Stomach (tissue), 9 donors: ENCODE data around the gene LRRD1. TPM values are rescaled to one million over a fixed set of nuclear protein-coding genes. Genes with fewer than 3 reads are reported as not detected.

Experiments
- DNase-seq, 2 donors: peaks; one replicate each; pipeline versions ENCODE4 v3.0.0 to v3.0.0-alpha.2; 2013 to 2019
- H3K27ac ChIP-seq, 5 donors: fragments of 200-600 bp in 4 of 5; sonication (generic) in 4 of 5; one replicate each; pipeline ENCODE4 v1.5.1; 2013 to 2019; ENCODE audit warnings: mild to moderate bottlenecking in 1 of 5, moderate library complexity in 1 of 5
- H3K27me3 ChIP-seq, 3 donors: fragments of 200-600 bp; sonication (generic); one replicate each; pipeline ENCODE4 v1.5.1; 2017 to 2019; ENCODE audit warnings: mixed run types in 1 of 3
- H3K36me3 ChIP-seq, 4 donors: fragments of 200-600 bp; sonication (generic); 1 replicate in 3 of 4; 2 replicates in 1 of 4; pipeline ENCODE4 v1.5.1; 2016 to 2019
- H3K4me1 ChIP-seq, 4 donors: fragments of 200-600 bp; sonication (generic); one replicate each; pipeline ENCODE4 v1.5.1; 2016 to 2019
- H3K4me3 ChIP-seq, 4 donors: fragments of 200-600 bp; sonication (generic) in 3 of 4; one replicate each; pipeline ENCODE4 v1.5.1; 2016 to 2019; ENCODE audit warnings: mild to moderate bottlenecking in 1 of 4
- H3K9me3 ChIP-seq, 4 donors: fragments of 200-600 bp; sonication (generic); one replicate each; pipeline ENCODE4 v1.5.1; 2016 to 2019
- CTCF ChIP-seq, 7 experiments: fragments of 450-650 bp in 4 of 7; fragments of 200-600 bp in 3 of 7; sonication (generic) in 3 of 7; IDR thresholded peaks; one replicate each; pipeline ENCODE4 v1.5.1; 2016 to 2019; ENCODE audit warnings: antibody characterized with exemption in 7 of 7, control low read depth in 2 of 7, mild to moderate bottlenecking in 1 of 7
- EP300 ChIP-seq: sonication (generic); formaldehyde crosslinking; IDR thresholded peaks from one replicate; pipeline ENCODE4 v1.6.1; 2017; ENCODE audit warnings: antibody characterized with exemption
- POLR2A ChIP-seq, 4 donors: fragments of 450-650 bp; IDR thresholded peaks; one replicate each; pipeline ENCODE4 v1.6.1; 2016; ENCODE audit warnings: antibody characterized with exemption in 4 of 4, control low read depth in 2 of 4, mild to moderate bottlenecking in 1 of 4, moderate library complexity in 1 of 4
- POLR2AphosphoS5 ChIP-seq, 3 donors: sonication (generic); formaldehyde crosslinking; IDR thresholded peaks; one replicate each; pipeline ENCODE4 v1.6.1; 2016; ENCODE audit warnings: antibody characterized with exemption in 3 of 3
- WGBS, 5 donors: extraction: QIAGEN DNeasy Blood & Tissue Kit in 3 of 5; methylation state at CpG; one replicate each; pipeline versions ENCODE4 v1.1.5 to v1.1.7; 2013 to 2018; 5-methylcytosine and 5-hydroxymethylcytosine counted together
- intact Hi-C: fragments of 100-400 bp; cut with DNase I; formaldehyde crosslinking; loops from one replicate; pipeline ENCODE4 v1.15.1; 2023; ENCODE audit warnings: low total_unique reads
- polyA plus RNA-seq, 3 donors: library from polyadenylated mRNA; stranded (reverse); fragments of 200-250 nt; gene quantifications; one replicate each; pipeline ENCODE4 v1.2.3, GENCODE V29; 2013
- total RNA-seq, 5 donors: library from RNA; depleted of rRNA; stranded (reverse); fragments of >200 nt; gene quantifications; one replicate each; pipeline versions ENCODE4 v1.1.0 to v1.2.3, GENCODE V29; 2014 to 2016
- donor health status: healthy with polysubstance abuse.
- donor health status: Bipolar disorder and iron deficiency.
- donor health status: healthy.

Gene LRRD1
- total and polyA plus RNA-seq, 8 donors: 1.8 TPM; not detected in 7

- Histone ChIP-seq H3K9me3 (no peaks in the 10 kb centered on the region), H3K27ac (peak overlapping the region; percentile 92 to 99 (median 93)), H3K4me3 (peak overlapping the region; percentile 91 to 99 (median 96)), H3K4me1 (peaks cover 7 to 38% (median 26%) of the 10 kb centered on the region in 4 donors), H3K27me3 (no peaks in the 10 kb centered on the region), H3K36me3 (peaks cover 0 to 25% (median 19%) of the 10 kb centered on the region in 4 donors)
- peak; percentile 65 to 93 for DNase-seq
- intact Hi-C loops: no loop called here
- TF ChIP-seq CTCF (IDR thresholded peaks at IDR 0.05): peak in 6 of 7 experiments; percentile 30 to 88 (median 81)
- peak in 1 of 3 donors; percentile 20 for TF ChIP-seq POLR2AphosphoS5 (IDR thresholded peaks at IDR 0.05)
- no peak for TF ChIP-seq POLR2A (IDR thresholded peaks at IDR 0.05)
- no peak for TF ChIP-seq EP300
- WGBS, 5 donors: 0 to 1% (median 1%) methylated on average over 29 to 42 of the region's 42 CpGs
Measured at GRCh38 chr7:92133737-92134270, 45.1 kb downstream of the LRRD1 start.

GRCh38 chr7:92133133-92133736 is 45.7 kb downstream of the LRRD1 start:
- peaks cover 0 to 31% (median 25%) of the 10 kb centered on the region in 4 donors for H3K36me3 ChIP-seq
- intact Hi-C loops: no loop called here
- peaks cover 7 to 38% (median 26%) of the 10 kb centered on the region in 4 donors for H3K4me1 ChIP-seq
- H3K9me3 ChIP-seq: no peaks in the 10 kb centered on the region
- WGBS, 5 donors: 8 to 26% (median 21%) methylated on average over 15 of the region's 15 CpGs
- DNase-seq: no peak
- TF ChIP-seq EP300 (no peak), CTCF (IDR thresholded peaks at IDR 0.05) (no peak), POLR2A (IDR thresholded peaks at IDR 0.05) (no peak), POLR2AphosphoS5 (IDR thresholded peaks at IDR 0.05) (no peak)
- H3K4me3 ChIP-seq: peak overlapping the region; percentile 91 to 99 (median 96)
- H3K27me3 ChIP-seq: no peaks in the 10 kb centered on the region
- H3K27ac ChIP-seq: peak overlapping the region; percentile 92 to 99 (median 93)

- Histone ChIP-seq H3K4me3 (peak overlapping the region in 1 of 4 donors; percentile 3), H3K4me1 (peaks cover 7 to 38% (median 26%) of the 10 kb centered on the region in 4 donors), H3K27me3 (no peaks in the 10 kb centered on the region), H3K9me3 (no peaks in the 10 kb centered on the region), H3K36me3 (peaks cover 0 to 45% (median 39%) of the 10 kb centered on the region in 4 donors), H3K27ac (no peak overlapping the region)
- DNase-seq: no peak
- 21 to 54% (median 31%) methylated on average over 4 of the region's 4 CpGs for WGBS, 5 donors
- TF ChIP-seq CTCF (IDR thresholded peaks at IDR 0.05) (no peak), POLR2A (IDR thresholded peaks at IDR 0.05) (no peak), EP300 (no peak), POLR2AphosphoS5 (IDR thresholded peaks at IDR 0.05) (no peak)
- intact Hi-C loops: no loop called here
Measured at GRCh38 chr7:92131764-92132330, 47.1 kb downstream of the LRRD1 start.

- Histone ChIP-seq H3K36me3 (peaks cover 0 to 51% (median 47%) of the 10 kb centered on the region in 4 donors), H3K4me3 (no peak overlapping the region), H3K4me1 (peaks cover 7 to 38% (median 26%) of the 10 kb centered on the region in 4 donors), H3K27ac (no peak overlapping the region), H3K27me3 (no peaks in the 10 kb centered on the region), H3K9me3 (no peaks in the 10 kb centered on the region)
- DNase-seq: no peak
- 80 to 94% (median 88%) methylated on average over 5 of the region's 5 CpGs for WGBS, 5 donors
- intact Hi-C loops: no loop called here
- TF ChIP-seq CTCF (IDR thresholded peaks at IDR 0.05) (no peak), POLR2A (IDR thresholded peaks at IDR 0.05) (no peak), EP300 (no peak), POLR2AphosphoS5 (IDR thresholded peaks at IDR 0.05) (no peak)
Measured at GRCh38 chr7:92131093-92131492, 47.8 kb downstream of the LRRD1 start.
